ENCODE measurements around the gene MYT1.

DNA sequence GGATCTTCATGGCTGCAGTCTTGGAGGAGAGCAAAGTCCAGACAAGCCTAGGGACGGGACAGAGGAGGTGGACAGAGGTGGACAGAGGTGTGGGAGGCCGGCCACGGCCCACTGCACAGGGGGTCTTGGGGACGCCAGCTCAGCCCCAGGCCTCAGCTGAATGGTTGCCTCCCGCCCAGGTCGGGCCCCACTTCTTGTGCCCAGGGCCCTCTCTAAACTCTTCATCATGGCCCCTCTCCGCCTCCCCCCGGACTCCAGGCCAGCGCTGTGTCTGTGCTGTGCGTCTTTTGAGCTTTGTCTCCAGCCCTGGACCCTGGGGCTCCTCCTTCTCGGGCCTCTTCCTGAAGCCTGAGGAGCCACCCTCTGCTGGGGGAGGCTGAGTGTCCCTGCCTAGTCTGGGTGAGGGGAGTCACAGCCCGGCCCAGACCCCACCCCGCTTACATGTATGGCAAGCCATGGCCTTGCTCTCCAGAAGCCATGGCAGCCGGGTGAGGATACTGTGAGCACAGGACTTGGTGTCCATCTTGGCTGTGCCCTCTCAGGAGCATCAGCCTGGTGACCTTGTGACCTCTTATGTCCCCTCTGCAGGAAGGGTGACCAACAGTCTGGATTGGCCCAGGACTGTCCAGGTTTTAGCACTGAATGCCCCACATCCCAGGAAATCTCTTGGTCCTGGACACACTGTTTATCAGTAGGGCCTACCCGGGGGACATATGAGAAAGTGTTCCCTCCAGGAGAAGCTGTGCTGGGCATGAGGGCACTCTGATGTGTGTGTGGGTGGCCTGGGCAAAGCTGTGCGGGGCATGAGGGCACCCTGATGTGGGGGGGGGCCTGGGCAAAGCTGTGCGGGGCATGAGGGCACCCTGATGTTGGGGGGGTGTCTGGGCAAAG is 47.5 kb upstream of the MYT1 start:
- TF ChIP-seq, protein P1, sequence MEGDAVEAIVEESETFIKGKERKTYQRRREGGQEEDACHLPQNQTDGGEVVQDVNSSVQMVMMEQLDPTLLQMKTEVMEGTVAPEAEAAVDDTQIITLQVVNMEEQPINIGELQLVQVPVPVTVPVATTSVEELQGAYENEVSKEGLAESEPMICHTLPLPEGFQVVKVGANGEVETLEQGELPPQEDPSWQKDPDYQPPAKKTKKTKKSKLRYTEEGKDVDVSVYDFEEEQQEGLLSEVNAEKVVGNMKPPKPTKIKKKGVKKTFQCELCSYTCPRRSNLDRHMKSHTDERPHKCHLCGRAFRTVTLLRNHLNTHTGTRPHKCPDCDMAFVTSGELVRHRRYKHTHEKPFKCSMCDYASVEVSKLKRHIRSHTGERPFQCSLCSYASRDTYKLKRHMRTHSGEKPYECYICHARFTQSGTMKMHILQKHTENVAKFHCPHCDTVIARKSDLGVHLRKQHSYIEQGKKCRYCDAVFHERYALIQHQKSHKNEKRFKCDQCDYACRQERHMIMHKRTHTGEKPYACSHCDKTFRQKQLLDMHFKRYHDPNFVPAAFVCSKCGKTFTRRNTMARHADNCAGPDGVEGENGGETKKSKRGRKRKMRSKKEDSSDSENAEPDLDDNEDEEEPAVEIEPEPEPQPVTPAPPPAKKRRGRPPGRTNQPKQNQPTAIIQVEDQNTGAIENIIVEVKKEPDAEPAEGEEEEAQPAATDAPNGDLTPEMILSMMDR (IDR thresholded peaks at IDR 0.05), result no peak
- no peak for TF ChIP-seq POLR2A (IDR thresholded peaks at IDR 0.05)
